GM18907 (cell line): ENCODE data around the gene MYO16.

Experiments used
- ATAC-seq: cut with Tn5 transposase; IDR thresholded peaks from one replicate; pipeline ENCODE4 v1.9.1; 2021; ENCODE audit warnings: mild to moderate bottlenecking, moderate library complexity; ENCODE audit not compliant: unreplicated experiment

Gene MYO16

GRCh38 chr13:108662528-108662927 lies 33.1 kb downstream of the MYO16 start:
- no peak for ATAC-seq

DNA sequence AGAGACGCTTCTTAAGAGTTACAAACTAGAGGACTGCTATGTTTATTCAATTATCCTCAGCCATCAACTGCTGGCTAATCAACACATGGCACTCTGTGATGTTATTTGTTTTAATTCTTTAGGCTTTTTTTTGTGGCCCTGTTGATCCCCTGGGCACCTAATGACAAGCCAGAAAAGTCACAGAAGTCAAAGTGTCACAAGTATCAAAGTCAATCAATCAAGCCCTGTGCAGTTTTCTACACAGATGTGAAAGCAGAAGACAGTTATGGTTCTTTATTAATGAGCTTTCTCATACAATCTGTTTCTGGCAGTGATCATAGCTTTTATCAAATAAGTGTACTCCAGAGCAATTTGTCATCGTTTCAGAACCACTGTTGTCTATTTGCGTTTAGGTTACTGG lies 34.3 kb downstream of the MYO16 start:
- ATAC-seq, result no peak

DNA sequence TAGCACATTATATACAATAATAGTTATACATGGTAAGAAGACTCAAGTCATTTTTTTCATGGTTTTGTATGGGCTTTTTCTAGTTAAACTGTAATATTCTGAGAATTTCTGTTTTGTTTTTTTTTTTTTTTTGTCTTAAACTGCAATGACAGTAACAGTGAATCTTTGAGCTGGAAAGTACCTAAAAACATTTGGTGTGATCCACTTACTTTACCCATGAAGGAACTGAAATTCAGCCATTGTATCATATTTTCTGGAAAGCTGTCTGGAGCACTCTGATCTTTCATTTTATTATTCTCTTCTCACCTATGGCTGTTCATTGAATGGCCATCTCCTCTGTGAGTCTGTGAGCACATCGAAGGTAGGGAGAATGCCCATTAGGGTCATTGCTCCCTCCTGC lies 37.8 kb downstream of the MYO16 start:
- no peak for ATAC-seq

DNA sequence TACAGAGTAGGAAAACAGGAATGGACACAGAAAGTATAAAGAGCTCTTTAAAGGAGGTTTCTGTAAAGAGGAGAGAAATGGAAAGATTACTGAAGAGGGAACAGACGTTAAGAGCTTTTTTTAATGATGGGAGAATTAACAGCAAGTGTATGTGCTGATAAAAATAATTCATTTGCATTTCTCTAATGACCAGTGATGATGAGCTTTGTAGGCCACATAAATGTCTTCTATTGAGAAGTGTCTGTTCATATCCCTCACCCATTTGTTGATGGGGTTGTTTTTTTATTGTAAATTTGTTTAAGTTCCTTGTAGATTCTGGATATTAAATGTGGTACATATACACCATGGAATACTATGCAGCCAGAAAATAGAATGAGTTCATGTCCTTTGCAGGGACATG lies 40.0 kb downstream of the MYO16 start:
- no peak for ATAC-seq

GRCh38 chr13:108674346-108674745 lies 44.9 kb downstream of the MYO16 start:
- ATAC-seq, result no peak

DNA sequence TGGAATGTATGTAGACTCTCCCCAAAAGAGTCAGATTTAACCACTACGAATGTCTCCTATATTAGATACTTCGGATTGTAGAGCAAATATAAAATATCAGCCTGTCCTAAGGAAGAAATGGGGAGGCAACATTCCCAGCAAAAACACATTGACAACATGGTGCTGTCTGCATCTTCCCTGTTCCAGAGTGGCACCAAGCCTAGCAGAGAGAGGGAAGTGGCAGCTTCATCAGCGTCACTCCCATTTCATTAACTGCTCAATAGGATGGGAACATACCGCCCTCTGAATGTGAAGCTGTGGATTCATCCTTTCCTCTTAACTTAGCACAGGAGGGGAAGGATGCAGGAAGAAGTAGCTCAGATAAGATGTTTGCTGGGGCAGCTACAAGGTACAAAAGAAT lies 45.4 kb downstream of the MYO16 start:
- ATAC-seq, result no peak

DNA sequence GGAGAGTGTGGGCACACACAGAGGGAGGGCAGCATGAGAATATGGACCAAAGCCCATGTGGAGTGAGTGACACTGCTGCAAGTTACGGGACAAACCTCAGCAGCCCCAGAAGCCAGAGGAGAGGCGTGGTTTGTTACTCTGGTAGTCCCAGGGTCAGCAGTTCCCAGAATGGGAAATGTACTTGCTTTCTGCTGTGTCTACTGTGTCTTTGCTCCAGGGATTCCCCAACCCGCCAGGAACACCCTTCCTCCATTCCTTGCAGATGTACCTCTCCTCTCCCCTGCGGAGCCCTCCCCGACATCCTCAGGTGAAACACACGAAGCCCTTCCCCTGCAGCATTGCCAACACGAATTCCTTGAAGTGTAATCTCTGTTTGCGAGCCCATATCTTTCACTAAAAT lies 47.2 kb downstream of the MYO16 start:
- no peak for ATAC-seq

DNA sequence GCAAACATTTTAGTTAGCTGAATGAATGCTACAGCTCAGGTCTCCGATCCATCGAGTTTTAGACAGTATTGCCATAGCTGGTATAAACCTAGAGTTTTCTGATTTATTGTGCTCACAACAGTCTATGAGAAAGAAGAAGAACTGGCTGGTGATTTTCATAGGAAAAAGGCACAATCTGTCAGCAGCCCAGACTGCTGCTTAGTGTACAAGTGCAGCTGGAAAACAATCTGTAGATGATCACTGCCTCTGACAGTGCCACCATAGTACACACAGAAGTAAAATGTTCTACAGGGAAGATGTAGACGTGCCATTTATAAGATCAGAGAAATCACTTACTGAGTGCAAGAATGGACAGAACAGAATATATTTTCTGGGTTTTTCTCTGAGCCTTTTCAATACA lies 48.4 kb downstream of the MYO16 start:
- ATAC-seq, result no peak

DNA sequence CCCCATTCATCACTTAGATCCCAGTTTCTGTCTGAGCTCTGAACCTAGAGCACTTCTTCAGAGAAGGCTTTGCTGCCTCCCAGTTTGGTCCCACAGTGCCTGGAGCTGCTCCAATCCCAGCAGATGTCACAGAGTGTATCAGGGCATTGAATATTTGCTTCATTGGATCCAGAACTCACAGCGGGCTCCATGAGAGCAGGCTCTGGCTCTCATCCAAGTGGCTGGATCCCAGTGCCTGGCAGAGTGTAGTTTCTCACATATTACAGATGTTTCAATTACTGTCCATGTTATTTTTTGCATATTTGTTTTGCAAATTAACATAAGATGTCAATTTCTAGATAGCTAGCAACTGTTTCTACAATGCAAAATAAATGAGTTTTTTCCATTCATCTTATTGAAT lies 50.6 kb downstream of the MYO16 start:
- no peak for ATAC-seq

DNA sequence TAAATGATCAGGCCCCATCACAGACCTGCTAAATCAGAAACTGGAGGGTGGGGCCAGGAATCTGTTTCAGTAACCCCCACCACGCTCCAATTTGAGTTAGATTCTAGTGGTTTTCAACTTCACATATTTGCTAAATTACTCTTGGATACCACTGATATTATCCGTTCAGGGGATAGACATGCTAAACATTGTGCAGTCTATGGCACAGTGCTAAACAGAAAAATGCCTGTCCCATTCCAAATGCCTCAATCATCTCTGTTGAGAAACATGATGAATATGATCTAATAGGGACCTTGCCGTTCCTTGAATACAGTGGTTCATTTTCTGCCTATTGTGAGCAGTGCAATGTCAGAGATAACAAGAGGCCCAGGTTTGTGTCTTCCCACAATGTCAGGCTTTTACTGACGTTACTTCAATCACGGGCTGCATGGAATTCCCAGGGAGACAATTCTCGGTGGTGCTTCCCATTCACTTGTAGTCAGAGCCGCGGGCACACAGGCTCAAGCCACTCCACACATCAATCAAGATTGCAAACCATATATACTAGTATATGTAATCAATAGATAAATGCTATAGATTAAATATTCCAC lies 52.7 kb downstream of the MYO16 start:
- ATAC-seq, result no peak

DNA sequence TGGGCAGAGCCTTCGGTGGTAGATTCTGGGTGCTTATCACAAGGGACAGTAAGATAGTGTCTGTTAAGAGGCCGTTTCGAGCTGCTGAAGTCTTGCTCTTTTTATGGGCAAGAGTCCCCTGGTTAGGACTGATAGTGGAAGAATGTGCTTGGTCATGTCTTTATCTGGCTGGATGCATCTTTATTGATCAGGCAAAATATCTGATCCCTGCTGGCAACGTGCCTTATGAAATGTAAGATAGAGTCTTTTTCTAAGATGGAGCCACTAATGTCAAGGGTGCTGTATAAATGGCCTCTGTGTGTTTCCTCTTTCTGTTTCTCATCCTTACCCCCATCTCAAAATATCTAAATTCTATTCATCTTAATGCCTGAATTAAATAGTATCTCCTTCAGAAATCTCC lies 53.3 kb downstream of the MYO16 start:
- no peak for ATAC-seq

- no peak for ATAC-seq
Observed at GRCh38 chr13:108686027-108686426, 56.6 kb downstream of the MYO16 start.

- ATAC-seq, result no peak
Observed at GRCh38 chr13:108690726-108691125, 61.3 kb downstream of the MYO16 start.

GRCh38 chr13:108700422-108701170 lies 71.2 kb downstream of the MYO16 start:
- ATAC-seq, result no peak

GRCh38 chr13:108702171-108702570 lies 72.8 kb downstream of the MYO16 start:
- ATAC-seq, result no peak

- no peak for ATAC-seq
Observed at GRCh38 chr13:108705031-108705430, 75.6 kb downstream of the MYO16 start.

DNA sequence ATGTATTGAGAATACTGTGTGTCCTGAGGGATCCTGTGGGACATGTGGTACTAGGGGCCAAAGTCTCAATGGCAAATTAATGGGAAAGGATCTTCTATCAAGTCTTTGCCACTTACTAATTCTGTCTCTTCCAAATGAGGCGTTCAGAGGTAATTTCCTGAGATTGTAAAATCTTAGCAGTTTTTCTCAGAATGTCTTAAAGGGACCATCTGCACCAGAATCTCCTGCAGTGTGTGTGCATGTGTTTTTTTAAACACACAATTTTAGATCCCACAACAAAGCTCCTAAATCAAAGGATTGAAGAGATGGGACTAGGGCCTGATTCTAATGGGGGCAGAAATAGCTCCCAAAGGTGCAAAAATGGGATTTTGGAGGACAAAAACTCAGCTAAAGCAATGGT lies 78.2 kb downstream of the MYO16 start:
- no peak for ATAC-seq

GRCh38 chr13:108708921-108709320 lies 79.5 kb downstream of the MYO16 start:
- ATAC-seq, result no peak

DNA sequence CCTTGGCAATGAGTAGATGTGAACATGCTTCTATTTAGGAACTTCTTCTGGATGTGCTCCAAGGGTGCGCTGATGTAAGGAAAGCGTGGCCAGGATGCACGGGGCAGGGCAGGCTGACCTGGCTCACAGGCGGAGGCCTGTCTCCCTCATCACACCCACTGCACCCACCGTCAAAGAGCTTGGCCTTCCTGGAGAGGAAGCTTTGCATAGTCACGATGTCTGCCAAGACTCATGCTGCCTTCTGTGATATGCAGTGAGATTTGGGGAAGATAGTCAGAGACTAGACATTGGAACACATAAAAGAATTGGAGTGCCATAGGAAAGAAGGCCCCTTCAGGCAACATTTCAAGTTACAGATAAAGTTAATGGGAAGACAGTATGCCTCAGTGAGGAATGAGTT lies 82.0 kb downstream of the MYO16 start:
- no peak for ATAC-seq

GRCh38 chr13:108725471-108725870 lies 96.1 kb downstream of the MYO16 start:
- ATAC-seq, result no peak

GRCh38 chr13:108728370-108728769 lies 99.0 kb downstream of the MYO16 start:
- ATAC-seq, result no peak

DNA sequence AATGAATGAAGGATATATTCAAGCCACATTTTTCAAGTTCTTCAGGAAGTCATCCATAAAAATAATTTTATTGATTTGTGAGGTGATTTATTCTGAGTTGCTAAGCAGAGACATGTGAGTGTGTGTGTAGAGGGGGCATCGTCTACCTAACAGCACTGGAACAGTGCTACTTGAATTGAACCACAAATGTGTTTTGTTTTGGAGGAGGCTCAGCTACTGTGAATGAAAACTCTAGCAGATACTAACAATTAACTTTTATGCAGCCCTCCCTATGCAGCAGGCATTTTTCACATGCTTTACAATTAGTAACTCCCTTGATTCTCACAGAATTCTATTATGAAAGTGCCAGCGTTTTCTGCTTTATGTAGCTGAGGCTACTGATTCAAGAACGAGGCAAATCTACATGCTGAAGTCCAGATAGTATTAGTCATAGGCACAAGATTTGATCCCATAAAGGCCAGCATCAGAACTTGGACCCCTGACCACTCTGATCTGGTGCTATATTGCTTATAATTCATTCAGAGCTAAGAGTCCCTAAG lies 103.7 kb downstream of the MYO16 start:
- ATAC-seq, result no peak

DNA sequence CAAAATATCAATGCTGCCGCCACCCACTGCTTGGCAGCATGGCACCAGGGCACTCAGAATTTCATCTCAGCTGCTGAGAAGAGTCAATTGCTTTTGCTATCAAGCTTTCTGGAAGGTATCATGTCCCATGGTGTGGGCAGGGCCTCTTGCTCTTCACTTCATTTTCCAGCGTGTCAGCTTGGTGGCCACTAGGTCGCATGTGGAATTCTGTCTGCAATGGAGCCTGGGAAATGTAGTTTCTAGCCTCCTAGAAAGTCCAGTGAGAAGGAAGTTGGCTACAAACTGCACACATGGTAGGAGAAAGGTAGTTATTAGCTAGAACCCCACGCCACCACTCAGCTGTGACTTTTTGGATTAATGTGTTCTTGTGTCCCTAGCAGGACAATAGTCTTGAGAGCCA lies 105.3 kb downstream of the MYO16 start:
- no peak for ATAC-seq
